ENCODE data around the gene NTM. TPM values are rescaled to one million over a fixed set of nuclear protein-coding genes. Genes with fewer than 3 reads are reported as not detected.
"Not testable (repeated sequence)": the region's sequence is repeated elsewhere in the genome, so short reads cannot be mapped to it uniquely, and the experiment has no call there.

NTM gene
- total RNA-seq, 1 donor from 2014 or later, result 82.7 TPM

GRCh38 chr11:132318421-132319157 is 948.2 kb downstream of the NTM start:
- Mint-ChIP-seq H3K4me1 (ENCODE audit: unreplicated experiment) (peaks cover 4% of the 10 kb centered on the region), H3K27me3 (ENCODE audit: unreplicated experiment) (no peaks in the 10 kb centered on the region), H3K4me3 (ENCODE audit: unreplicated experiment) (no peak overlapping the region), H3K36me3 (ENCODE audit: unreplicated experiment) (peaks cover 3% of the 10 kb centered on the region), H3K9me3 (ENCODE audit: unreplicated experiment) (no peaks in the 10 kb centered on the region), H3K27ac (ENCODE audit: unreplicated experiment) (no peak overlapping the region)
- DNase-seq (ENCODE audit: extremely low spot score, unreplicated experiment), result no peak
- no peak for TF ChIP-seq CTCF (IDR thresholded peaks at IDR 0.05)

- H3K4me3 Mint-ChIP-seq (ENCODE audit: unreplicated experiment); H3K27ac Mint-ChIP-seq (ENCODE audit: unreplicated experiment); H3K27me3 Mint-ChIP-seq (ENCODE audit: unreplicated experiment); H3K36me3 Mint-ChIP-seq (ENCODE audit: unreplicated experiment); H3K4me1 Mint-ChIP-seq (ENCODE audit: unreplicated experiment); H3K9me3 Mint-ChIP-seq (ENCODE audit: unreplicated experiment); DNase-seq (ENCODE audit: extremely low spot score, unreplicated experiment): not testable (repeated sequence)
Measured at GRCh38 chr11:132319419-132319818, 949.0 kb downstream of the NTM start.

- Mint-ChIP-seq H3K36me3 (ENCODE audit: unreplicated experiment) (peaks cover 10% of the 10 kb centered on the region), H3K27me3 (ENCODE audit: unreplicated experiment) (no peaks in the 10 kb centered on the region), H3K9me3 (ENCODE audit: unreplicated experiment) (no peaks in the 10 kb centered on the region), H3K4me1 (ENCODE audit: unreplicated experiment) (no peaks in the 10 kb centered on the region), H3K4me3 (ENCODE audit: unreplicated experiment) (no peak overlapping the region), H3K27ac (ENCODE audit: unreplicated experiment) (no peak overlapping the region)
- no peak for TF ChIP-seq CTCF (IDR thresholded peaks at IDR 0.05)
- no peak for DNase-seq (ENCODE audit: extremely low spot score, unreplicated experiment)
Measured at GRCh38 chr11:132330515-132330914, 960.1 kb downstream of the NTM start.

GRCh38 chr11:132332521-132332920 is 962.1 kb downstream of the NTM start:
- no peak for DNase-seq (ENCODE audit: extremely low spot score, unreplicated experiment)
- Mint-ChIP-seq H3K9me3 (ENCODE audit: unreplicated experiment) (no peaks in the 10 kb centered on the region), H3K4me3 (ENCODE audit: unreplicated experiment) (no peak overlapping the region), H3K27me3 (ENCODE audit: unreplicated experiment) (no peaks in the 10 kb centered on the region), H3K27ac (ENCODE audit: unreplicated experiment) (no peak overlapping the region), H3K36me3 (ENCODE audit: unreplicated experiment) (peaks cover 12% of the 10 kb centered on the region), H3K4me1 (ENCODE audit: unreplicated experiment) (no peaks in the 10 kb centered on the region)
- no peak for TF ChIP-seq CTCF (IDR thresholded peaks at IDR 0.05)

GRCh38 chr11:132334769-132335280 is 964.4 kb downstream of the NTM start:
- no peak overlapping the region for H3K4me3 Mint-ChIP-seq (ENCODE audit: unreplicated experiment)
- no peaks in the 10 kb centered on the region for H3K27me3 Mint-ChIP-seq (ENCODE audit: unreplicated experiment)
- no peaks in the 10 kb centered on the region for H3K9me3 Mint-ChIP-seq (ENCODE audit: unreplicated experiment)
- TF ChIP-seq CTCF (IDR thresholded peaks at IDR 0.05), result no peak
- no peak overlapping the region for H3K27ac Mint-ChIP-seq (ENCODE audit: unreplicated experiment)
- H3K4me1 Mint-ChIP-seq (ENCODE audit: unreplicated experiment), result no peaks in the 10 kb centered on the region
- DNase-seq (ENCODE audit: extremely low spot score, unreplicated experiment), result no peak
- peaks cover 12% of the 10 kb centered on the region for H3K36me3 Mint-ChIP-seq (ENCODE audit: unreplicated experiment)

Data from osteocyte (in vitro differentiated cells).